Measurements from ENCODE around the gene ARGFX. TPM values are rescaled to one million over a fixed set of nuclear protein-coding genes. Genes with fewer than 3 reads are reported as not detected.
"Not testable (repeated sequence)": the region's sequence is repeated elsewhere in the genome, so short reads cannot be mapped to it uniquely, and the experiment has no call there.

ARGFX gene
- polyA plus RNA-seq, 1 donor (not counting 4 experiments of a cell fraction or from before 2014, with no cell fraction given): not detected

DNA sequence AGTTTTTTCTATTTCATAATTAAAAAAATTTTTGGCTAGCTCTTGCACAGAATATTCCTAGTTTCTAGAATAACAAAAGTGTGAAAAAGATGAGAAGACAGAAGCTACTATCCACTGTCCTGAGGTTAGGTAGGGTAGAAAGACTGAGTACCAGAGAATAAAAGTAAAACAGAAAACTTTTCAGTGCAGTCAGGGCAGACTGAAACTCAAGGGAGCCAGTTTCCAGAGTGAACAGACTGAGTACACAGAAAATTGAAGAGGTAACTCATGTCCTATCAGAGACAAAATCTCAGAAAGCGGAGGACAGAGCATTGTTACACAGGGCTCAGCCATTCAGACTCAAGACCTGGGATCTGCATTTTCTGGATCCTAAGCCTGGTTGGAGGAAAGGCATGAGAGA, 16.7 kb downstream of the ARGFX start:
- Histone ChIP-seq H3K9ac (ENCODE audit: control insufficient read depth, extremely low read depth, insufficient read depth, low read length) (no peak overlapping the region), H3K36me3 (ENCODE audit: control insufficient read depth in 2 of 2, extremely low read depth in 1 of 2, insufficient read depth in 2 of 2, low read length in 2 of 2) (no peaks in the 10 kb centered on the region), H3K4me1 (ENCODE audit: control insufficient read depth, extremely low read depth, insufficient read depth, low read length) (no peaks in the 10 kb centered on the region), H3K4me3 (ENCODE audit: control insufficient read depth in 2 of 3, extremely low read depth in 1 of 3, insufficient read depth in 2 of 3, low read depth in 1 of 3, low read length in 3 of 3) (no peak overlapping the region), H4K20me1 (ENCODE audit: control insufficient read depth, extremely low read depth, insufficient read depth, low read length) (no peaks in the 10 kb centered on the region), H3K9me1 (ENCODE audit: control insufficient read depth, extremely low read depth, insufficient read depth, low read length) (no peaks in the 10 kb centered on the region), H3K79me2 (ENCODE audit: control insufficient read depth, insufficient read depth, low read length) (no peaks in the 10 kb centered on the region), H3K9me3 (ENCODE audit: control insufficient read depth, low read depth, low read length) (no peaks in the 10 kb centered on the region), H3K27ac (ENCODE audit: control insufficient read depth, insufficient read depth, low read length) (no peak overlapping the region), H2AFZ (ENCODE audit: control insufficient read depth, low read length) (no peak overlapping the region), H3K27me3 (ENCODE audit: control insufficient read depth, extremely low read depth, insufficient read depth, low read length) (peaks cover 5% of the 10 kb centered on the region), H3K4me2 (ENCODE audit: control insufficient read depth, extremely low read depth, insufficient read depth, low read depth, low read length) (no peak overlapping the region)
- no peak for TF ChIP-seq EZH2 (IDR thresholded peaks at IDR 0.05; ENCODE audit: low read length)
- TF ChIP-seq CTCF (optimal IDR thresholded peaks at IDR 0.05 in 1 of 3, IDR thresholded peaks at IDR 0.05 in 1 of 3, conservative IDR thresholded peaks at IDR 0.05 in 1 of 3; ENCODE audit: extremely low read depth in 1 of 3, insufficient read depth in 2 of 3, low read length in 3 of 3): no peak
- FAIRE-seq (no peak), DNase-seq (ENCODE audit: low read depth, low spot score) (no peak)
- dilution Hi-C loops (cut with MboI; ENCODE audit: extremely low pct_ligation_motif_present, low sequenced_read_pairs): no loop called here

GRCh38 chr3:121592856-121593702, 25.3 kb downstream of the ARGFX start, which contains the start of gene FBXO40:
Gene FBXO40 (plus strand): TSS chr3:121593379. CDS start chr3:121620576, 27,197 bp downstream.
- H3K27ac ChIP-seq (ENCODE audit: control insufficient read depth, insufficient read depth, low read length): no peak within 1 kb of the TSS
- no peak for TF ChIP-seq CTCF (optimal IDR thresholded peaks at IDR 0.05 in 1 of 3, IDR thresholded peaks at IDR 0.05 in 1 of 3, conservative IDR thresholded peaks at IDR 0.05 in 1 of 3; ENCODE audit: extremely low read depth in 1 of 3, insufficient read depth in 2 of 3, low read length in 3 of 3)
- TF ChIP-seq EZH2 (IDR thresholded peaks at IDR 0.05; ENCODE audit: low read length): no peak
- dilution Hi-C loops (cut with MboI; ENCODE audit: extremely low pct_ligation_motif_present, low sequenced_read_pairs): no loop called here
- no peaks in the 10 kb centered on the region for H3K27me3 ChIP-seq (ENCODE audit: control insufficient read depth, extremely low read depth, insufficient read depth, low read length)
- H2AFZ ChIP-seq (ENCODE audit: control insufficient read depth, low read length): no peak within 1 kb of the TSS
- no peaks in the 10 kb centered on the region for H3K79me2 ChIP-seq (ENCODE audit: control insufficient read depth, insufficient read depth, low read length)
- H3K4me2 ChIP-seq (ENCODE audit: control insufficient read depth, extremely low read depth, insufficient read depth, low read depth, low read length): no peak within 1 kb of the TSS
- no peaks in the 10 kb centered on the region for H3K4me1 ChIP-seq (ENCODE audit: control insufficient read depth, extremely low read depth, insufficient read depth, low read length)
- H3K9me1 ChIP-seq (ENCODE audit: control insufficient read depth, extremely low read depth, insufficient read depth, low read length): no peaks in the 10 kb centered on the region
- H3K36me3 ChIP-seq (ENCODE audit: control insufficient read depth in 2 of 2, extremely low read depth in 1 of 2, insufficient read depth in 2 of 2, low read length in 2 of 2): no peaks in the 10 kb centered on the region
- no peak for DNase-seq (ENCODE audit: low read depth, low spot score)
- no peak within 1 kb of the TSS for H3K4me3 ChIP-seq (ENCODE audit: control insufficient read depth in 2 of 3, extremely low read depth in 1 of 3, insufficient read depth in 2 of 3, low read depth in 1 of 3, low read length in 3 of 3)
- no peak for FAIRE-seq
- no peaks in the 10 kb centered on the region for H3K9me3 ChIP-seq (ENCODE audit: control insufficient read depth, low read depth, low read length)
- no peaks in the 10 kb centered on the region for H4K20me1 ChIP-seq (ENCODE audit: control insufficient read depth, extremely low read depth, insufficient read depth, low read length)
- H3K9ac ChIP-seq (ENCODE audit: control insufficient read depth, extremely low read depth, insufficient read depth, low read length): no peak within 1 kb of the TSS

GRCh38 chr3:121593806-121594205, 26.1 kb downstream of the ARGFX start:
- H3K9ac ChIP-seq (ENCODE audit: control insufficient read depth, extremely low read depth, insufficient read depth, low read length); H3K27me3 ChIP-seq (ENCODE audit: control insufficient read depth, extremely low read depth, insufficient read depth, low read length); H3K4me3 ChIP-seq (ENCODE audit: control insufficient read depth in 2 of 3, extremely low read depth in 1 of 3, insufficient read depth in 2 of 3, low read depth in 1 of 3, low read length in 3 of 3); DNase-seq (ENCODE audit: low read depth, low spot score); dilution Hi-C loops (cut with MboI; ENCODE audit: extremely low pct_ligation_motif_present, low sequenced_read_pairs); H3K4me2 ChIP-seq (ENCODE audit: control insufficient read depth, extremely low read depth, insufficient read depth, low read depth, low read length); FAIRE-seq; H3K27ac ChIP-seq (ENCODE audit: control insufficient read depth, insufficient read depth, low read length); H3K4me1 ChIP-seq (ENCODE audit: control insufficient read depth, extremely low read depth, insufficient read depth, low read length); H3K9me1 ChIP-seq (ENCODE audit: control insufficient read depth, extremely low read depth, insufficient read depth, low read length); H4K20me1 ChIP-seq (ENCODE audit: control insufficient read depth, extremely low read depth, insufficient read depth, low read length); H2AFZ ChIP-seq (ENCODE audit: control insufficient read depth, low read length); H3K9me3 ChIP-seq (ENCODE audit: control insufficient read depth, low read depth, low read length); H3K36me3 ChIP-seq (ENCODE audit: control insufficient read depth in 2 of 2, extremely low read depth in 1 of 2, insufficient read depth in 2 of 2, low read length in 2 of 2); H3K79me2 ChIP-seq (ENCODE audit: control insufficient read depth, insufficient read depth, low read length): not testable (repeated sequence)

All from keratinocyte (primary cell).